Measurements from ENCODE around the gene STXBP2. TPM values are rescaled to one million over a fixed set of nuclear protein-coding genes. Genes with fewer than 3 reads are reported as not detected.

Gene STXBP2
- total and polyA plus RNA-seq, 9 of the 15 experiments (the other 6 are each of a cell fraction or from before 2014, with no cell fraction given) = 2.5 to 163 (median 71.3) TPM

- WGBS (ENCODE audit: insufficient coverage, low coverage, missing lambda C conversion rate) = under 1% methylated on average over 13 of the region's 13 CpGs
- Histone ChIP-seq H3K4me3 (no peak overlapping the region), H3K4me1 (replicated peaks in 1 of 2; ENCODE audit: control insufficient read depth in 2 of 2, insufficient read depth in 2 of 2, low read length in 2 of 2) (peaks cover 0 to 8% of the 10 kb centered on the region in 2 experiments; a peak in 2 of 5 replicates), H3K79me2 (ENCODE audit: control insufficient read depth, insufficient read depth, low read length) (no peaks in the 10 kb centered on the region), H4K20me1 (replicated peaks; ENCODE audit: control insufficient read depth, insufficient read depth, low read length) (no peaks in the 10 kb centered on the region), H3K9me1 (ENCODE audit: control insufficient read depth, insufficient read depth, low read length) (no peaks in the 10 kb centered on the region), H3K9me3 (replicated peaks; ENCODE audit: control insufficient read depth, insufficient read depth, low read depth, low read length) (peaks cover 3% of the 10 kb centered on the region), H2AFZ (ENCODE audit: low read depth, low read length) (no peak overlapping the region), H3K4me2 (ENCODE audit: insufficient read depth, low read length) (no peak overlapping the region), H3K36me3 (ENCODE audit: control insufficient read depth, insufficient read depth, low read length) (no peaks in the 10 kb centered on the region), H3K9ac (ENCODE audit: insufficient read depth in 1 of 2, low read depth in 2 of 2, low read length in 2 of 2) (no peak overlapping the region), H3K27me3 (ENCODE audit: control insufficient read depth in 2 of 2, insufficient read depth in 2 of 2, low read length in 2 of 2) (peaks cover 12 to 70% of the 10 kb centered on the region in 2 experiments; a peak in 4 of 5 replicates), H3K27ac (ENCODE audit: extremely low read depth, low read depth, low read length) (no peak overlapping the region)
- BruUV-seq (replicated peaks) = no TSS peak
- TF ChIP-seq MCM3 (IDR thresholded peaks at IDR 0.05) = 0 out of 2 replicates have a peak, but pooled peaks have one; percentile 11
- no peak for TF ChIP-seq KLF13 (tag; IDR thresholded peaks at IDR 0.05; ENCODE audit: borderline replicate concordance, low read depth)
- TF ChIP-seq ZNF3 (CRISPR knock-in tag; IDR thresholded peaks at IDR 0.05) = no peak
- FAIRE-seq (no peak), DNase-seq (ENCODE audit: extremely low read depth in 1 of 4, low spot score in 3 of 4) (no peak), ATAC-seq (no peak)
- ChIA-PET POLR2A (interaction anchor here (1.3 kb wide), 1 partner anchor 12 kb away, joined by 3 read pairs; the partner anchor contains the start of gene TRAPPC5), CTCF (ENCODE audit: low intra/inter-chr PET ratio) (no interaction called here)
- in situ Hi-C loops (cut with MboI) = no loop called here
- intact Hi-C loops (cut with micrococcal nuclease) = no loop called here
Measured at GRCh38 chr19:7692417-7693088, 55.6 kb downstream of the STXBP2 start.

- H3K4me1 ChIP-seq (replicated peaks in 1 of 2; ENCODE audit: control insufficient read depth in 2 of 2, insufficient read depth in 2 of 2, low read length in 2 of 2) = peaks cover 1 to 12% of the 10 kb centered on the region in 2 experiments; a peak in 3 of 5 replicates
- intact Hi-C loops (cut with micrococcal nuclease) (no loop called here), in situ Hi-C loops (cut with MboI) (no loop called here)
- no peaks in the 10 kb centered on the region for H3K36me3 ChIP-seq (ENCODE audit: control insufficient read depth, insufficient read depth, low read length)
- H3K9me1 ChIP-seq (ENCODE audit: control insufficient read depth, insufficient read depth, low read length) = no peaks in the 10 kb centered on the region
- no peaks in the 10 kb centered on the region for H3K79me2 ChIP-seq (ENCODE audit: control insufficient read depth, insufficient read depth, low read length)
- no peaks in the 10 kb centered on the region; the same call in 1 of the 2 replicates for H4K20me1 ChIP-seq (replicated peaks; ENCODE audit: control insufficient read depth, insufficient read depth, low read length)
- H3K9me3 ChIP-seq (replicated peaks; ENCODE audit: control insufficient read depth, insufficient read depth, low read depth, low read length) = peaks cover 3% of the 10 kb centered on the region
- ATAC-seq (no peak), DNase-seq (ENCODE audit: extremely low read depth in 1 of 4, low spot score in 3 of 4) (no peak), FAIRE-seq (no peak)
- 0% methylated on average over 4 of the region's 4 CpGs for WGBS (ENCODE audit: insufficient coverage, low coverage, missing lambda C conversion rate)
- H3K9ac ChIP-seq (ENCODE audit: insufficient read depth in 1 of 2, low read depth in 2 of 2, low read length in 2 of 2) = no peak overlapping the region
- H3K27ac ChIP-seq (ENCODE audit: extremely low read depth, low read depth, low read length) = no peak overlapping the region
- no peak overlapping the region for H2AFZ ChIP-seq (ENCODE audit: low read depth, low read length)
- H3K4me2 ChIP-seq (ENCODE audit: insufficient read depth, low read length) = no peak overlapping the region
- H3K27me3 ChIP-seq (ENCODE audit: control insufficient read depth in 2 of 2, insufficient read depth in 2 of 2, low read length in 2 of 2) = peaks cover 18 to 80% of the 10 kb centered on the region in 2 experiments; a peak in 4 of 5 replicates
- no TSS peak for BruUV-seq (replicated peaks)
- CTCF ChIA-PET (ENCODE audit: low intra/inter-chr PET ratio) = no interaction called here
- no peak overlapping the region for H3K4me3 ChIP-seq
- POLR2A ChIA-PET = no interaction called here
- no peak for TF ChIP-seq MAFF (IDR thresholded peaks at IDR 0.05; ENCODE audit: low read length)
- TF ChIP-seq ZBTB5 (IDR thresholded peaks at IDR 0.05) = no peak
- no peak for TF ChIP-seq BRF2 (IDR thresholded peaks at IDR 0.05; ENCODE audit: borderline replicate concordance, insufficient read depth, insufficient read length)
- TF ChIP-seq ZNF143 (CRISPR knock-in tag; IDR thresholded peaks at IDR 0.05) = no peak
- no peak for TF ChIP-seq ZNF197 (CRISPR knock-in tag; IDR thresholded peaks at IDR 0.05; ENCODE audit: low read depth)
- TF ChIP-seq FIP1L1 (IDR thresholded peaks at IDR 0.05; ENCODE audit: low read depth, low read length, poor library complexity, severe bottlenecking) = no peak
- TF ChIP-seq CC2D1A (IDR thresholded peaks at IDR 0.05) = no peak
- no peak for TF ChIP-seq ZNF668 (CRISPR knock-in tag; IDR thresholded peaks at IDR 0.05)
- TF ChIP-seq ZNF76 (CRISPR knock-in tag; IDR thresholded peaks at IDR 0.05; ENCODE audit: borderline replicate concordance) = no peak
- TF ChIP-seq ILK (tag; IDR thresholded peaks at IDR 0.05; ENCODE audit: borderline replicate concordance, low read depth) = no peak
Measured at GRCh38 chr19:7694499-7694898, 57.6 kb downstream of the STXBP2 start.
